NCI-H82 (cell line): ENCODE data around the gene DISC1.

Source experiments
- DNase-seq: peaks from one replicate; lab custom pipeline; 2025; lab: John Stamatoyannopoulos, UW

DISC1 gene

GRCh38 chr1:231856894-231857293 lies 230.3 kb downstream of the DISC1 start:
- no peak for DNase-seq

GRCh38 chr1:231857609-231858135 lies 231.1 kb downstream of the DISC1 start:
- no peak for DNase-seq

- no peak for DNase-seq
Observed at GRCh38 chr1:231860221-231861088, 233.9 kb downstream of the DISC1 start.

- no peak for DNase-seq
Observed at GRCh38 chr1:231861541-231862481, 235.2 kb downstream of the DISC1 start.

- DNase-seq: no peak
Observed at GRCh38 chr1:231862611-231863010, 236.0 kb downstream of the DISC1 start.

- no peak for DNase-seq
Observed at GRCh38 chr1:231865331-231865730, 238.7 kb downstream of the DISC1 start.

GRCh38 chr1:231866392-231867331 lies 240.1 kb downstream of the DISC1 start:
- peak; percentile 91 for DNase-seq

GRCh38 chr1:231867607-231868006 lies 241.0 kb downstream of the DISC1 start:
- DNase-seq: peak; percentile 38

GRCh38 chr1:231869364-231869763 lies 242.8 kb downstream of the DISC1 start:
- no peak for DNase-seq

GRCh38 chr1:231871471-231871870 lies 244.9 kb downstream of the DISC1 start:
- no peak for DNase-seq

- no peak for DNase-seq
Observed at GRCh38 chr1:231871878-231872277, 245.3 kb downstream of the DISC1 start.

GRCh38 chr1:231872461-231872910 lies 245.9 kb downstream of the DISC1 start:
- no peak for DNase-seq

- no peak for DNase-seq
Observed at GRCh38 chr1:231878737-231879136, 252.1 kb downstream of the DISC1 start.

- DNase-seq: peak; percentile 25
Observed at GRCh38 chr1:231879296-231879695, 252.7 kb downstream of the DISC1 start.

GRCh38 chr1:231882333-231882732 lies 255.7 kb downstream of the DISC1 start:
- DNase-seq: no peak

GRCh38 chr1:231882790-231883189 lies 256.2 kb downstream of the DISC1 start:
- peak; percentile 91 for DNase-seq

- peak; percentile 17 for DNase-seq
Observed at GRCh38 chr1:231883382-231883781, 256.8 kb downstream of the DISC1 start.

GRCh38 chr1:231885209-231885854 lies 258.7 kb downstream of the DISC1 start:
- peak; percentile 82 for DNase-seq

GRCh38 chr1:231887166-231887565 lies 260.6 kb downstream of the DISC1 start:
- no peak for DNase-seq

GRCh38 chr1:231887866-231888265 lies 261.3 kb downstream of the DISC1 start:
- no peak for DNase-seq

GRCh38 chr1:231890791-231891190 lies 264.2 kb downstream of the DISC1 start:
- no peak for DNase-seq
